NCI-H1105 treated with DMSO at 0.1 percent for 48 hours (cell line): ENCODE results near the gene URI1.
A peak's percentile ranks its signal among the peaks of the same experiment; 100 is the strongest.
"Not testable (repeated sequence)": the region's sequence is repeated elsewhere in the genome, so short reads cannot be mapped to it uniquely, and the experiment has no call there.

ENCODE experiments used
- DNase-seq: peaks from one replicate; lab custom pipeline; 2025; lab: John Stamatoyannopoulos, UW

The URI1 gene

DNA sequence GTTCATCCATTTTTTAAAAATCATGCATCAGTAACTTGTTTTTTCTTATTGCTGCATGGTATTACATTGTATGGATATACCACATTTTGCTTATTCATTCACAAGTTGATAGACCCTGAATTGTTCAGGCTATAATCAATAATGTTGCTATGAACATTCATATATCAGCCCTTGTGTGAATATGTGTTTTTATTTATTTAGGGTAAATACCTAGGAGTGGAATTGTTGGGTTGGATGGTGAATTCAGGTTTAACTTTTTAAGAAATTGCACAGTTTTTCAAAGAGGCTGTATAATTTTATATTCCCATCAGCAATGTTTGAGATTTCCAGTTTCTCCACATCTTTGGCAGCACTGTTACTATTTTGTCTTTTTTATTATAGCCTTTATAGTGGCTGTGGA lies 82.1 kb downstream of the URI1 start:
- DNase-seq = no peak

DNA sequence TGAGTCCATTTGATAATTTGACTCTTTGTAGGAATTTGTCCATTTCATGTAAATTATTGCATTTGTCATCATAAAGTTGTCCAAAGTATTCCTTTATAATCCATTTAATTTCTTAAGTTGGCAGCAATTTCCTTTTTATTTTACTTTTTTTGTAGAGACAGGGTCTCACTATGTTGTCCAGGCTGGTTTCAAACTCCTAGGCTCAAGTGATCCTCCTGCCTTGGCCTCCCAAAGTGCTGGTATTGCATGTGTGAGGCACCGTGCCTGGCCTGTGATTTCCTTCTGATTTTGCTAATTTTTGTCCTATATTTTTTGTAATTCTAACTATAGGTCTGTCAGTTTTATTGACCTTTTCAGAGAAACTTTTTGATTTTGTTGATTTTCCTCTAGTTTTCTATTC lies 84.9 kb downstream of the URI1 start:
- no peak for DNase-seq

DNA sequence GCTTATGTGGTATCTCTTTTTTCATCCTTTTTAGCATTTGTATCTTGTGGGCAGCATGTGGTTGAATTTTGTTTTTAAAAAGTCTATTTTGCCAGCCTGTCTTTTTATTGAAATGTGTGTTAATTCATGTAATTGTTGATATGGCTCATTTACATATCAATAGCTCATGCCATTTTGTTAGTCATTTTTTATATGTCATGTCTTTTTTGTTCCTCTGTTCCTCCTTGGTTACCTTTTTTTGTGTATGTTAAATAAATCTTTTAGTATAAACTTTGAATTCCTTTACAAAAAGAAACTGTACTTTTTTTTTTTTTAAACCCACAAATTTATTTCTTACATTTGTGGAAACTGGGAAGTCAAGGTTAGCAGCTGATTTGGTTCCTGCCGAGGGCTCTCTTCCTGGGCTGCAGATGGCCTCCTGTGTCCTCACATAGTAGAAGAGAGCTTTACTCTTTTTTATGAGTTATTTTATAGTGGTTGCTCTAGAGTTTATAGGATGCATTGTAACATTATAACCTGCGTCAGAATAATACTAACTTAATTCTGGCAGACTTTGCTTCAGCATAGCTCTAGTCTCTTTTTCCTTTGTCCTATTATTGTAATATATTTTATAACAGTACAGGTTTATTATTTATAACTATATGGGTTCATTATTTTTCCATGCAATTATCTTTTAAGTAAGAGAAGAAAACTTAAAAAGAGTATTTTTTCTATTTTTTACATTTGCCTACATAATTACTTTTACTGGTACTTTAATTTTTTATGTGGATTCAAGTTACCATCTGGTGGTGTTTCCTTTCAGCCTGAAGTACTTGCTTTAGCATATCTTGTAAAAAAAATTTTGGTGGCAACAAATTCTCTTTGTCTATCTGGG lies 86.3 kb downstream of the URI1 start:
- DNase-seq = no peak

DNA sequence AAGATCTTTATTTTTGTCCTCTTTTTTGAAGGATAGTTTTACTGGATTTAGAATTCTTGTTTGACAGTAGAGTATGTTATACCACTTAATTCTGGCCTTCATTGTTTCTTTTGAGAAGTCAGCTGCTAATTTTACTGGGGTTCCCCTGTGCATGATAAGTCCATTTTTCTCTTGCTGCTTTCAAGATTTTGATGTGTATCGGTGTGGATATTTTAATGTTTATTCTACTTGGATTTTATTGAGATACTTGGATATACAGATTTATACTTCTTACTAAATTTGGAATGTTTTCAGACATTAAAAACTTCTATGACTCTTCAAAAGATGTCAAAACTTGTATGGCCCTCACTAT lies 86.9 kb downstream of the URI1 start:
- no peak for DNase-seq

DNA sequence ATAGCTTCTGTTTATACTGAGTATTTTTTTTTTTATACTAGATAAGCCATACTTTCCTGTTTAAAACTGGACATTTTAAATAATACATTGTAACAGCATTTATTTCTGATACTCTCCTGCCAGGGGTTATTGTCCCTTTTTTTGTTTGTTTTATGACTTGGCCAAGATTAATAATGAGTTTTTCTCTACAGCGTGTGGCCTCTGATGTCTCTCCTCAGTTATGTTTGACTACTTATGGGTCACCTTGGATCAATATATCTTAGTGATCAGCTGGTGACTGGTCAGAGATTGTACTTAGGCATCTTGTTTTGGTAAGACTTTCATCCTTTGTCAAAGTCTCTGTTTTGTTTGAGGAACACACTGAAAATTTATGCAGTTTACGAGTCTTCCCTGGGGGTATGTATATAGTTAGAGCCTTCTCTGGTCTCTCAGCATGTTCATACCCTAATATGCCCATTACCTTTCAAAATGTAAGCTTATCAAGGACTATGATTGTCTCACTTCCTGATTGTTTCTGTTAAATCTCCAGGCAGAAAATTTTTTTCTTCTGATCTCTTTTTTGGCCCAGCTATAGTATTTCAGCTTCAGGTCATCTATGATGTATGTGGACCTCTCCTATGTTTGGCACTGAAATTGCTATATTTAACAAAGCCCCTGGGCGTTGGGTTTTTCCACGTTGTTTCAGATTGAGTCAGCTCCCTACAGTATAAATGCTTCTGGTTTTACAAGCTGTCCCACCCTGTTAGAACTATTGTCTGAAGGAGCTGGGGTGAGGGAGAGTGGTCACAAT lies 87.9 kb downstream of the URI1 start:
- DNase-seq = no peak

DNA sequence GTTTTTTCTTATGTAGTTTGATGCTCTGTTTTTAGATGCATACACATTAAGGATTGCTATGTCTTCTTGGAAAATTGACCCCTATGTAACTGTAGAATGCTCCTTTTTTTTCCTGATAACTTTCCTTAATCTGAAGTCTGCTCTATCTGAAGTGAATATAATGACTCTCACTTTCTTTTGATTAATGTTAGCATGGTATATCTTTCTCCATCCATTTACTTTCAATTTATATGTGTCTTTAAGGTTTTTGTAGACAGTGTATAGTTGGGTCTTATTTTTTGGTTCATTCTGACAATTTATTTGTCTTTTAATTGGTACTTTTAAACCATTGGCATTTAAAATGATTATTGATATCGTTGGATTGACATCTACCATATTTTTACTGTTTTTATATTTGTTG lies 92.3 kb downstream of the URI1 start:
- DNase-seq = no peak

DNA sequence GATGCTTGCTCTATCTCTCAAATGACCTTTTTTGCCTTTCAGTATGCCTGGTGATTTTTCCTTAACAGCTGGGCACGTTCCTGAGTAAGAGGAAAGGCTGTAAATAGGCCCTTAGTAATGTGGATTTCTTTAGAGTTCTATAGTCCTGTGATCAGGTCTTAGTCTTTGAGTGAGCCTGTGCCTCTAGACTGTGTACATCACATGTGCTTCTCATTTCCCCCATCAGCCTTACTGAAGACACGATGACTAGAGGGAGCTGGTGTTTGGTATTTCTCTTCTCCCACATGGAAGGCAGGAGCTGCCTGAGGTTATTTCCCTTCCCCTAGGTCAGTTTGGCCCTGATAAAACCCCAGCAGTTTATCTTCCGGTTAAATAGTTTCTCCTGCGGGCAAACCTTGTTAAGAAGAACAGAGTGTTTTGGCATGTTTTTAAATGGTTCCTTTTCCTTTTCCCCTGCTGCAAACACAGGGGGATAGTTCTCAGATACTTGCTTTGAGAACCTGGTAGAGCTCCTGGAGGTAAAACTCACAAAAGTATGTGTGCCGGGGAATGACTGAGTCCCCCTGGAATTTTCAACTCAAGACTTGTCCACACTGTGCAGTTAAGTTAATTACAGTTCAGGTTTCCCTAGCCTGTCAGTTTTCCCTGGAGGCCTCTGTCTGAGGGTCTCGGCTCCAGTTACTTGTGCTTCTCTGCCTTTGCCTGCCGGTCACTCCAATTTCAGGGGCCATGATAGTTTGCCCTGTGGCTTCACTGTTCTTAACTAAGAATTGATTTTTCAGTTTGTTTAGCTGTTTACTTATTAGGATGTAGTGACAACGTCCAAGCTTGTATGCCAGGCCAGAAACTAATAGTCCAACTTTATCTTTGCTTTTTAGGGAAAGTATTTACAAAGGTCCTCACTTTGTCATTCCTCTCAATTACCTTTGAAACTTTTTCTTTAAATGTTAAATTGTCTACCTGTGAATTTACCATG lies 94.4 kb downstream of the URI1 start:
- no peak for DNase-seq

DNA sequence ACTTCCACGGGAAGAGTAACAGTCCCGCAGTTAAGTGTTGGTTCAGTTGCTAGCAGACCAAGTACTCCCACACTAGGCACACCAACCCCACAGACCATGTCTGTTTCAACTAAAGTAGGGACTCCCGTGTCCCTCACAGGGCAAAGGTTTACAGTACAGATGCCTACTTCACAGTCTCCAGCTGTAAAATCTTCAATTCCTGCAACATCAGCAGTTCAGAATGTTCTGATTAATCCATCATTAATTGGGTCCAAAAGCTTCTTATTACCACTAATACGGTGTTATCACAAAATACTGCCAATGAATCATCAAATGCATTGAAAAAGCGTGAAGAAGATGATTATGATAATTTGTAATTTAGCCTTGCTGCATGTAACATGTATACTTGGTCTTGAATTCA lies 95.8 kb downstream of the URI1 start:
- no peak for DNase-seq

DNA sequence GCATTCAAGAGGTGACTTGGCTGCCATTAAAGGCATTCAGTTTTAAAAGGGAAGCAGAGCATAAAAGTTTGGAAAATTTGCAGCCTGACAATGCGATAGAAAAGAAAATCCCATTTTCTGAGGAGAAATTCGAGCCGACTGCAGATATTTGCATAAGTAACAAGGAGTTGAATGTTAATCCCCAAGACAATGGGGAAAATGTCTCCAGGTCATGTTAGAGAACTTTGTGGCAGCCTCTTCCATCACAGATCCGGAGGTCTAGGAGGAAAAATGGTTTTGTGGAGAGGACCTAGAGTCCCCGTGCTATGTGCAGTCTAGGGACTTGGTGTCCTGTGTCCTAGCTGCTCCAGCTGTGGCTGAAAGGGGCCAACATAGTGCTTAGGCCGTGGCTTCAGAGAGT lies 99.9 kb downstream of the URI1 start:
- not testable (repeated sequence) for DNase-seq

DNA sequence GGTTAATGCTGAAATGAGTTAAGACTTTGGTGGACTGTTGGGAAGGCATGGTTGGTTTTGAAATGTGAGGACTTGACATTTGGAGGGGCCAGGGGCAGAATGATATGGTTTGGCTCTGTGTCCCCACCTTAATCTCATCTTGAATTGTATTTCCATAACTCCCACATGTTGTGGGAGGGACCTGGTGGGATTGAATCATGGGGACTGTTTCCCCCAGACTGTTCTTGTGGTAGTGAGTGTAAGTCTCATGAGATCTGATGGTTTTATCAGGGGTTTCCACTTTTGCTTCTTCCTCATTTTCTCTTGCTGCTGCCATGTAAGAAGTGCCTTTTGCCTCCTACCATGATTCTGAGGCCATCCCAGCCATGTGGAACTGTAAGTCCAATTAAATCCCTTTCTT lies 101.0 kb downstream of the URI1 start:
- not testable (repeated sequence) for DNase-seq

DNA sequence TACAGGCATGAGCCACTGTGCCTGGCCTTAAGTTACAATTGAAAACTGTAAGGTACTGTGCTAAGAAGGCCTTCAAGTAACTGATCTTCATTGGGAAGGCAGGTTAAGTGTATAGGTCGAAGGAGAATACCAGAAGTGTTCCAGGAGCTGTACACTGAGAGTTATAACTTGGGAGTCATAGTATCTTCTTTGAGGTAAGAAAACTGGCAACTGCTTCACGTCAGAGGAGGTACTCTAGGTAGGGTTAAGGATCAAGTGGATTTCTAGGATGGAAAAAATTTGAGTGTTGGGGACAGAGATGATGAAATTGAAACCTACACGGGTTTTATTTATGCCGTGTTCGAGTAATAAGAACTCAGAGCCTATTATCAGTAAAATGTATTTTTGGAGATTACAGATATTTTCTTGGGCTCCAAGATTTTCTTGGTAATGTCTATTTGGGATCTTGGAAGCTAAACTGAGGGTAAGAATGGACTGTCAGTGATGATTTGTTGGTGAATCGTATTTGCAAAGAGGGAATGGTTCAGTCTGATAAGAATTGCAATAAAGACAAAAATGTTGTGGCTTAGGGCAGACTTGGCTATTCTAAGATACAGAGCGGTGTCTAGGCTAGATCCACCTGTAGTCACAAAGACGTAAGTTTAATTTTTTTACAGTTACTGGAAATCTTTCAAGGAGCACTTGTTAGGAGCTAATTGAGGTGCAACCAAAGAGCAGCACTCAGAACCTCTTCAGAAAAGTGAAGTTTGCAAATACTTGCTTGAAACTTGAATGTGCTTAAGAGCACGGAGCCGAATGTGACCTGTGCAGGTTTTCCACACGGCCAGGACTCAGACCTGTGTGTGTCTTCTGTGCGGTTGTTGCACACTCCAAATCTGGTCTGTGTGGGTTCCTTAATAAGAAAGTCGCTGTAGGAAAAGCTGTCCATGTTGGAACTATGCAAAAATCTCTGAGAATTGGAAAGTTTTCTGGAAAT lies 102.5 kb downstream of the URI1 start:
- no peak for DNase-seq

DNA sequence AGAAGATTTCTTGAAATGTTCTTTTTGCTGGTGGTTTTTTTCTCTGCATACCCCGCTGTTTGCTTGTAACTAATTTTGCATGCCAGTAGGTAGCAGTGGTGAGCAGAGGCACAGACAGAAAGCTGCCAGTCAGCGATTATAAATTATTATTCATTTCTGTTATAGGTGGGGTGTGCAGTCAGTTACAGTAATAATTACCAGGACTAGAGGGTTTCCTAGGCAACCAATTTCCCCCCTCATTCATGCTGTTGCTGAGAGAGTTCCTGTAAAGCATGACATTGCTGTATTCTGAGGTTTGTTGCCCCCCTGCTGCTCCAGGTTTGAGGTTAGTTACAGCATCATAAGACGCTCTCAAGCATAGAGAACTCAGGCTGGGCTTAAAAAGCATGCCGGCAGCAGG lies 104.5 kb downstream of the URI1 start:
- DNase-seq = peak; percentile 74

DNA sequence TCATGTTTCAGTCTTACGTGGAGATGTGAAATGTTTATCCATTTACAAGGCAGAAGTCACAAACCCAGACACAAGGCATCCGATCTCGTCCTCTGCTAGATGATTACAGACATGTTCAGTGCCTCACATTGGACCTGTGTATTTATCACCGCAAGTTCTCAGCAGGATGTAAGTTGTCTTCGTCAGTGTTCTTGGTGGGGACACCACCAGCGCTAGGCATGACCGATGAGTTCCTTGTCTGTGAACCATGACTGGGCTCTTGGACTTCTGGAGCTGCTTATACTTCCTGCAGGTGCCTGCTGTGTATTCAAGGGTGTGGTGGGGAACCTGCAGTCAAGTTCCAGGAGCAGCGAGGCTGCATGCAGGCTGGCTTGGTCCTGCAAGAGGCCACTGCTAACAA lies 105.4 kb downstream of the URI1 start:
- no peak for DNase-seq

DNA sequence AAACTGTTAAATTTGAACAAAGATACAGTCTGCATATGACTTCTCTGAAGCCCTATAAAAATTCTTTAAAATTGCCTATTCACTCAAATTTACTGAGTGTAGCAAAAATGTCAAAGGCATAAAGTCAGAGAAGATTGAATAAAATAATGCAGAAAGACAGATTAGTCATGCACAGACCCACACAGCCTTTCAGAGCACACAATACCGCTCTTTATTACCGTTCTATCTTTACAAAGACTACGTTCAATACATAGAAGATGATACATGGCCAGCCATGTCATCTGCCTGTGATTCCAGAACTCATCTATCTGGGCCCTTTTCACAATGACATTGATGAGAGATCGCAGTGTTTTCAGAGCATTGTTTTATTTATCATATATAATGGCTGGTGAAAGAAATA lies 107.2 kb downstream of the URI1 start:
- no peak for DNase-seq

DNA sequence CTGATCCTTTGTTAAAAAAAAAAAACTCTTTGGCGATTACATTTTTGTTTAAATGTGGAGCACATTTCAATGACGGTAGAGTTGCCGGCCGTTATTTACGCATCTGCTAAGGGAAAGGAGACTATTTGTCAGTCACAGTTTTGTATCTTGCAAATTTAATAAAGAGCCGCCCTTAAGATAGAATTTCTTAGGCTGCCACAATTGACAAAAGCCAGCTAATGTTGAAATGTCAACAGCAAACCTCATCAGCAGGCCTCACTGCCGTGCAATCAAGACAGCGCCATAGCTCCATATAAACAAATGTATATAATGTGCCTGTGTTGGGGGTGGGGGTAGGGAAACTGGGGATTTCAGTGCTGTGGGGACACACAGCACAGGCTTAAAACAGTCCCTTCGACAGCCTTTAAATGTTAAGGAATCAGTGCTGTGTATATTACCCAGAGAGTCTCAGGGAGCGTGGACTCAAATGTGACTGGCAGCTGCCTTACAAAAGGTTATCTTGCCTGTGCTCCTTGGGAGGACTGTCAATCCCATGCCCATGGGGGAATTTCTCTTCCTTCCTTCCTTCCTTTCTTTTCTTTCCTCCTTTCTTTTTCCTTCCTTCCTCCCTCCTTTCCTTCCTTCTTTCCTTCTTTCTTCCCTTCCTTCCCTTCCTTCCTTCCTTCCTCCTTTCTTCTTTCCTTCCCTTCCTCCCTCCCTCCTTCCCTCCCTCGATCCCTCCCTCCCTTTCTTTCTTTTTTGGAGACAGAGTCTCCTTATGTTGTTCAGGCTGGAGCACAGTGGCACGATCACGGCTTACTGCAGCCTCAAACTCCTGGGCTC lies 108.0 kb downstream of the URI1 start:
- no peak for DNase-seq

DNA sequence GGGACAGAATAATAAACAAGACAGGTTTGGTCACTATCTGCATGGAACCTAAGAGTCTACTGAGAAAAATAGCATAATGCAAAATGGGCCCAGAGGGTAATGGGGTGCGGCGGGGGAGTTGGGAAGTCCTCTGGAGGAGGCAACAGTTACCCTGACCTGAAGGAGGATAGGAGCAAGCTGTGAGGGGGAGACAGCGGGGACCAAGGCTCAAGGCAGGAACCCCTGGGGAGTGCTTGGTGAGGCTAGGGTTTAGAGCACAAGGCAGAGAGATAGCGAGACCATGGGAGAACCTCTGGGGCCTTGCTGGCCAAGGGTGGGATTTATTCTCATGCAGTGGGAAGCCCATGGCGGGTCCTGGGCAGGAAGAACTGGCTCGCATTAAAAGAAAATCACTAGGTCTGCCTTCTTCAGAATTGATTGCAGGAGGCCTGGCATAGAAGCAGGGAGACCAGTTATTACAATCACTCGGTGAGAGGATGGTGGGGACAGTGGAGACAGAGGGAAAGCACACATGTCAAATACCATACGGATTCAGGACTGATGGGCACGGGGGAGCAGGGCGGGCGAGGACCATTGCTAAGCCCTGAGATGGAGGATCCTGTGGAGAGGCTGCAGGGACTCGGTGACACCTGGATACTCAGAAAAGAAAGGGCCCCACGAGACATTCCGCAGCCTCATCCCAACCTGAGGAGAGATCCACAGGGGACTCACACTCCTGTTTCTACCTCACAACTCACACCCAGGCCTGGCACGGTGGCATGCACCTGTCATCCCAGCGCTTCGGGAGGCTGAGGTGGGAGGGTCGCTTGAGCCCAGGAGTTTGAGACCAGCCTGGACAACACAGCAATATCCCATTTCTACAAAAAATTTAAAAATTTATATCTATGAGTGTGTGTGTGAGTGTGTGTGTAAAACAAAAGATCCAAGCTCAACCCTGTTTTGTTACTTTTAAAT lies 110.4 kb downstream of the URI1 start:
- no peak for DNase-seq

DNA sequence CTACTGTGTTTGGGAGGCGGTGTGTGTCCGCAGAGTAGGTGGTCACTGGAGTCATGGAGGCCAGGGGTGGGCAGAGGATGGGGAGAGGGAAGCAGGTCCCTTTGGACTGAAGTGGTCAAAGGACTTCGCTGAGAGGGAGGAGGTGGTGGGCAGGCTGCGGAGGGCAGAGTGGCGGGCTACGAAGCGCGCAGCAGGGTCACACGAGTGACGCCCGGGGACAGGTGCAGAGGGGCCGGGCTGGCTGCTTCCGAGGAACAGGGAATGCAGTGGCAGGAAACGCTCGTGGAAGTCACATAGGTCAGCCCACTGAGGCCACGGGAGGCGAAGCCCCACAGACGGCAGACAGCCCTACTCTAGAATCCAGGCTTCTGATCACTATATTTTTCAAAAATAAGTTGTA lies 111.5 kb downstream of the URI1 start:
- DNase-seq = no peak

DNA sequence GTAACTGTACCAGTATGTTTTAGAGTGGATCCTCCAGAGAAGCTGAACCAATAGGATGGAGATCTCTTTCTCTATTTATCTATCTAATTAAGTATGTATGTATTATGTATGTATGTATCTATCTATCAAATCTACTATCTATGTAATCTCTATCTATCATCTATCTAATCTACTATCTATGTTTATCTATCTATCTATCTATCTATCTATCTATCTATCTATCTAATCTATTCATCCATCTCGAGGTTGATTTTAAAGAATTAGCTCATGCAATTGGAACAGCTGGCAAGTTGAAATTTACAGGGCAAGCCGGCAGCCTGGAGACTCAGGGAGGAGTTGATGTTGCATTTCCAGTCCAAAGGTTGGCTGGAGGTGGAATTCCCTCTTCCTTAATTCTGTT lies 112.2 kb downstream of the URI1 start:
- no peak for DNase-seq

DNA sequence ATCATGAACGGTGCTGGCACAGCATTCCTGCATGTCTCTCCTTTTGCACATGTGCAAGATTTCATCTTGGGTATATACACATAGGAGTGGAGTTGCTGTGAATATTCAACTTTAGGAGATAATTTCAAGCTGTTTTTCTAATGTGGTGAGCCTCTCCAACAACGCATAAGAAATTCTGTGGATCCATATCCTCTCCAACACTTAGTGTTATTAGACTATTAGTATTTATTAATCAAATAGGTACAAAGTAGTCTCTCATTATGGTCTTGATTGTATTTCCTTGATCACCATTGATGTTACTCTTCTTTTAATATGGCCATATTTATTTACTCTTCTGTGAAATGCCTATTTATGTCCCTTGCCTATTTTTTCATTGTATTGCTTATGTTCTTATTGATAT lies 114.5 kb downstream of the URI1 start:
- DNase-seq = no peak
